ENCODE measurements around the gene ABCC4.

Gene ABCC4

DNA sequence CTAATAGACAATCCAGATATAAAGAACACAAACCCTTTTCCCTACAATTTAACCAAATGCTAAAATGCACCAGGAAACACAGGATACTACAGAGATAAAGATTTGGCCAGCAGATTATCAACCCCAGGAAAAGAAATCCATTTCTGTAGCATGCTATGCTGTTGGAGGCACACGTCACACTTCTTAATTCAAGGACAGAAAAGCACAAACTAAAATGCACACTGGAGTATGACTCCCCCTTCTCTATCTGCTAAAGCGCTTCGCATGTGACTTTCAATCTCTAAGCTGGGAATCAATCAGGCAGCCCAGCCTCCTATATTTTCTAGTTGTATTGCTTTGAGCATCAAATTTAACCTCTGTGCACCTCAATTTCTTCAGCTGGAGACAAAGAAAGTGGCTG is 22.2 kb downstream of the ABCC4 start:
- POLR2A ChIA-PET, result no interaction called here
- no peaks in the 10 kb centered on the region for H3K9me3 ChIP-seq (ENCODE audit: control insufficient read depth, insufficient read depth, low read depth, low read length)
- no peaks in the 10 kb centered on the region for H3K36me3 ChIP-seq (ENCODE audit: control insufficient read depth in 2 of 2, insufficient read depth in 1 of 2, low read length in 2 of 2)
- no peak overlapping the region for H3K27ac ChIP-seq (ENCODE audit: extremely low read depth, low read depth, low read length)
- TF ChIP-seq ZNF549 (tag by site-specific recombination; IDR thresholded peaks at IDR 0.05), result no peak
- no peak for TF ChIP-seq MYNN (tag by site-specific recombination; IDR thresholded peaks at IDR 0.05; ENCODE audit: borderline replicate concordance)
- TF ChIP-seq, protein P1, sequence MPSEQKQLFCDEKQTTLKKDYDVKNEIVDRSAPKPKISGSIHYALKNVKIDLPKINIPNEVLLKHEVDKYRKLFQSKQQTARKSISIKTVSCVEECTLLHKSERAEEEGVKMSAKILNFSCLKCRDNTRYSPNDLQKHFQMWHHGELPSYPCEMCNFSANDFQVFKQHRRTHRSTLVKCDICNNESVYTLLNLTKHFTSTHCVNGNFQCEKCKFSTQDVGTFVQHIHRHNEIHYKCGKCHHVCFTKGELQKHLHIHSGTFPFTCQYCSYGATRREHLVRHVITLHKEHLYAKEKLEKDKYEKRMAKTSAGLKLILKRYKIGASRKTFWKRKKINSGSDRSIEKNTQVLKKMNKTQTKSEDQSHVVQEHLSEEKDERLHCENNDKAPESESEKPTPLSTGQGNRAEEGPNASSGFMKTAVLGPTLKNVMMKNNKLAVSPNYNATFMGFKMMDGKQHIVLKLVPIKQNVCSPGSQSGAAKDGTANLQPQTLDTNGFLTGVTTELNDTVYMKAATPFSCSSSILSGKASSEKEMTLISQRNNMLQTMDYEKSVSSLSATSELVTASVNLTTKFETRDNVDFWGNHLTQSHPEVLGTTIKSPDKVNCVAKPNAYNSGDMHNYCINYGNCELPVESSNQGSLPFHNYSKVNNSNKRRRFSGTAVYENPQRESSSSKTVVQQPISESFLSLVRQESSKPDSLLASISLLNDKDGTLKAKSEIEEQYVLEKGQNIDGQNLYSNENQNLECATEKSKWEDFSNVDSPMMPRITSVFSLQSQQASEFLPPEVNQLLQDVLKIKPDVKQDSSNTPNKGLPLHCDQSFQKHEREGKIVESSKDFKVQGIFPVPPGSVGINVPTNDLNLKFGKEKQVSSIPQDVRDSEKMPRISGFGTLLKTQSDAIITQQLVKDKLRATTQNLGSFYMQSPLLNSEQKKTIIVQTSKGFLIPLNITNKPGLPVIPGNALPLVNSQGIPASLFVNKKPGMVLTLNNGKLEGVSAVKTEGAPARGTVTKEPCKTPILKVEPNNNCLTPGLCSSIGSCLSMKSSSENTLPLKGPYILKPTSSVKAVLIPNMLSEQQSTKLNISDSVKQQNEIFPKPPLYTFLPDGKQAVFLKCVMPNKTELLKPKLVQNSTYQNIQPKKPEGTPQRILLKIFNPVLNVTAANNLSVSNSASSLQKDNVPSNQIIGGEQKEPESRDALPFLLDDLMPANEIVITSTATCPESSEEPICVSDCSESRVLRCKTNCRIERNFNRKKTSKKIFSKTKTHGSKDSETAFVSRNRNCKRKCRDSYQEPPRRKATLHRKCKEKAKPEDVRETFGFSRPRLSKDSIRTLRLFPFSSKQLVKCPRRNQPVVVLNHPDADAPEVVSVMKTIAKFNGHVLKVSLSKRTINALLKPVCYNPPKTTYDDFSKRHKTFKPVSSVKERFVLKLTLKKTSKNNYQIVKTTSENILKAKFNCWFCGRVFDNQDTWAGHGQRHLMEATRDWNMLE (tag by site-specific recombination; conservative IDR thresholded peaks at IDR 0.05; ENCODE audit: low read depth), result no peak
- no peak for TF ChIP-seq ZSCAN16 (tag by site-specific recombination; IDR thresholded peaks at IDR 0.05)
- no peak for TF ChIP-seq ZNF473 (tag by site-specific recombination; IDR thresholded peaks at IDR 0.05)
- no peak for TF ChIP-seq ZNF394 (tag by site-specific recombination; IDR thresholded peaks at IDR 0.05; ENCODE audit: borderline replicate concordance)
- TF ChIP-seq, protein P2, sequence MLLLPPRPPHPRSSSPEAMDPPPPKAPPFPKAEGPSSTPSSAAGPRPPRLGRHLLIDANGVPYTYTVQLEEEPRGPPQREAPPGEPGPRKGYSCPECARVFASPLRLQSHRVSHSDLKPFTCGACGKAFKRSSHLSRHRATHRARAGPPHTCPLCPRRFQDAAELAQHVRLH (tag by site-specific recombination; IDR thresholded peaks at IDR 0.05), result no peak
- no peak for TF ChIP-seq ZBTB20 (tag by site-specific recombination; IDR thresholded peaks at IDR 0.05)
- TF ChIP-seq ZNF274 (IDR thresholded peaks at IDR 0.05; ENCODE audit: low read length), result no peak
- TF ChIP-seq ZNF274 (tag by site-specific recombination; IDR thresholded peaks at IDR 0.05; ENCODE audit: borderline replicate concordance), result no peak
- TF ChIP-seq ZNF302 (tag by site-specific recombination; IDR thresholded peaks at IDR 0.05; ENCODE audit: low read depth), result no peak
- TF ChIP-seq RBAK (tag by site-specific recombination; IDR thresholded peaks at IDR 0.05), result no peak
- no peak for TF ChIP-seq ZSCAN18 (tag by site-specific recombination; IDR thresholded peaks at IDR 0.05)
- no peak for TF ChIP-seq ZBTB11 (tag by site-specific recombination; conservative IDR thresholded peaks at IDR 0.05; ENCODE audit: low read depth)
- TF ChIP-seq ZNF785 (tag by site-specific recombination; IDR thresholded peaks at IDR 0.05), result no peak
- TF ChIP-seq ZBTB48 (tag by site-specific recombination; IDR thresholded peaks at IDR 0.05), result no peak
- TF ChIP-seq, protein P3, sequence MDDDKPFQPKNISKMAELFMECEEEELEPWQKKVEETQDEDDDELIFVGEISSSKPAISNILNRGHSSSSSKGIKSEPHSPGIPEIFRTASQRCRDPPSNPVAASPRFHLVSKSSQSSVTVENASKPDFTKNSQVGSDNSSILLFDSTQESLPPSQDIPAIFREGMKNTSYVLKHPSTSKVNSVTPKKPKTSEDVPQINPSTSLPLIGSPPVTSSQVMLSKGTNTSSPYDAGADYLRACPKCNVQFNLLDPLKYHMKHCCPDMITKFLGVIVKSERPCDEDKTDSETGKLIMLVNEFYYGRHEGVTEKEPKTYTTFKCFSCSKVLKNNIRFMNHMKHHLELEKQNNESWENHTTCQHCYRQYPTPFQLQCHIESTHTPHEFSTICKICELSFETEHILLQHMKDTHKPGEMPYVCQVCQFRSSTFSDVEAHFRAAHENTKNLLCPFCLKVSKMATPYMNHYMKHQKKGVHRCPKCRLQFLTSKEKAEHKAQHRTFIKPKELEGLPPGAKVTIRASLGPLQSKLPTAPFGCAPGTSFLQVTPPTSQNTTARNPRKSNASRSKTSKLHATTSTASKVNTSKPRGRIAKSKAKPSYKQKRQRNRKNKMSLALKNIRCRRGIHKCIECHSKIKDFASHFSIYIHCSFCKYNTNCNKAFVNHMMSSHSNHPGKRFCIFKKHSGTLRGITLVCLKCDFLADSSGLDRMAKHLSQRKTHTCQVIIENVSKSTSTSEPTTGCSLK (tag by site-specific recombination; IDR thresholded peaks at IDR 0.05), result no peak
- TF ChIP-seq, protein P4, sequence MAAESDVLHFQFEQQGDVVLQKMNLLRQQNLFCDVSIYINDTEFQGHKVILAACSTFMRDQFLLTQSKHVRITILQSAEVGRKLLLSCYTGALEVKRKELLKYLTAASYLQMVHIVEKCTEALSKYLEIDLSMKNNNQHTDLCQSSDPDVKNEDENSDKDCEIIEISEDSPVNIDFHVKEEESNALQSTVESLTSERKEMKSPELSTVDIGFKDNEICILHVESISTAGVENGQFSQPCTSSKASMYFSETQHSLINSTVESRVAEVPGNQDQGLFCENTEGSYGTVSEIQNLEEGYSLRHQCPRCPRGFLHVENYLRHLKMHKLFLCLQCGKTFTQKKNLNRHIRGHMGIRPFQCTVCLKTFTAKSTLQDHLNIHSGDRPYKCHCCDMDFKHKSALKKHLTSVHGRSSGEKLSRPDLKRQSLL (tag by site-specific recombination; IDR thresholded peaks at IDR 0.05), result no peak
- H3K4me1 ChIP-seq (ENCODE audit: control insufficient read depth, insufficient read depth, low read length), result peaks cover 4% of the 10 kb centered on the region; the same call in 1 of the 2 replicates
- no peak overlapping the region for H3K4me3 ChIP-seq (ENCODE audit: low read depth, low read length)
- CTCF ChIA-PET, result no interaction called here
